ENCODE results near the gene GFRA3.
"Not testable (repeated sequence)": the region's sequence is repeated elsewhere in the genome, so short reads cannot be mapped to it uniquely, and the experiment has no call there.

GFRA3 gene

GRCh38 chr5:138274189-138274853 lies at the start of gene GFRA3:
Gene GFRA3 (minus strand): TSS chr5:138274621. CDS start chr5:138274424, 197 bp downstream.
- DNase-seq: no peak

GRCh38 chr5:138318211-138318610 lies 43.8 kb upstream of the GFRA3 start:
- DNase-seq: not testable (repeated sequence)

GRCh38 chr5:138316355-138316754 lies 41.9 kb upstream of the GFRA3 start:
- DNase-seq: no peak

GRCh38 chr5:138315751-138316278 lies 41.4 kb upstream of the GFRA3 start:
- DNase-seq: no peak

- DNase-seq: no peak
Observed at GRCh38 chr5:138305797-138306196, 31.4 kb upstream of the GFRA3 start.

- DNase-seq: no peak
Observed at GRCh38 chr5:138303372-138303771, 29.0 kb upstream of the GFRA3 start.

GRCh38 chr5:138289296-138289695 lies 14.9 kb upstream of the GFRA3 start:
- DNase-seq: no peak

- no peak for DNase-seq
Observed at GRCh38 chr5:138287246-138287645, 12.8 kb upstream of the GFRA3 start.

- DNase-seq: peak; percentile 5
Observed at GRCh38 chr5:138282920-138283742, 8.7 kb upstream of the GFRA3 start.

GRCh38 chr5:138280915-138281314 lies 6.5 kb upstream of the GFRA3 start:
- DNase-seq: no peak

GRCh38 chr5:138276402-138277054 lies 2.1 kb upstream of the GFRA3 start:
- no peak for DNase-seq

GRCh38 chr5:138275895-138276294 lies 1.5 kb upstream of the GFRA3 start:
- DNase-seq: no peak

- no peak for DNase-seq
Observed at GRCh38 chr5:138275379-138275782, 960 bp upstream of the GFRA3 start.

- no peak for DNase-seq
Observed at GRCh38 chr5:138273834-138274188, 610 bp downstream of the GFRA3 start.

- DNase-seq: no peak
Observed at GRCh38 chr5:138272681-138273080, 1.7 kb downstream of the GFRA3 start.

GRCh38 chr5:138271281-138271680 lies 3.1 kb downstream of the GFRA3 start:
- DNase-seq: no peak

- no peak for DNase-seq
Observed at GRCh38 chr5:138264183-138264582, 10.2 kb downstream of the GFRA3 start.

GRCh38 chr5:138263581-138263980 lies 10.8 kb downstream of the GFRA3 start:
- DNase-seq: peak; percentile 46

- no peak for DNase-seq
Observed at GRCh38 chr5:138258704-138259292, 15.6 kb downstream of the GFRA3 start.

GRCh38 chr5:138257583-138257982 lies 16.8 kb downstream of the GFRA3 start:
- DNase-seq: no peak

GRCh38 chr5:138252944-138253343 lies 21.5 kb downstream of the GFRA3 start:
- no peak for DNase-seq

- not testable (repeated sequence) for DNase-seq
Observed at GRCh38 chr5:138247800-138248199, 26.6 kb downstream of the GFRA3 start.

- no peak for DNase-seq
Observed at GRCh38 chr5:138246822-138247221, 27.6 kb downstream of the GFRA3 start.

All from activated CD4-positive, alpha-beta T cell treated with anti-CD3 and anti-CD28 coated beads, Interleukin-10, Interleukin-2, amounts not matched to agents 100 ng/mL and 50 ng/mL, durations not matched to agents 16 hours and 8 hours (primary cell).